OCI-LY7 (cell line): ENCODE data around the gene YWHAQ. TPM values are rescaled to one million over a fixed set of nuclear protein-coding genes. Genes with fewer than 3 reads are reported as not detected.

Source experiments
- BruUV-seq: library from RNA; stranded (reverse); fragments of 400-500 nt; replicated peaks from 2 replicates; lab custom pipeline; 2021; lab: Mats Ljungman, UMichigan
- CTCF ChIA-PET: fragments of 300-600 bp; sonication (Branson Sonifier 250); formaldehyde crosslinking; loops from one replicate; lab custom pipeline; 2022; ENCODE audit warnings: antibody characterized with exemption; ENCODE audit not compliant: unreplicated experiment; lab: Charles Lee
- POLR2A ChIA-PET: fragments of 300-600 bp; sonication (Branson Sonifier 250); formaldehyde crosslinking; loops from one replicate; lab custom pipeline; 2022; ENCODE audit warnings: antibody characterized with exemption; lab: Charles Lee
- DNase-seq: peaks from one replicate; pipeline ENCODE4 v3.0.0-alpha.2; 2015; ENCODE audit warnings: low spot score
- H2AFZ ChIP-seq: fragments of 200-600 bp; sonication (generic), shearing (Covaris generic); 2 replicates; pipeline ENCODE4 v1.6.1; 2014; ENCODE audit warnings: mild to moderate bottlenecking, antibody characterized with exemption, low read length, moderate library complexity
- H3K27ac ChIP-seq: fragments of 200-600 bp; sonication (generic); 2 replicates; pipeline ENCODE4 v1.5.1; 2014; ENCODE audit warnings: mixed run types, low read depth, mild to moderate bottlenecking, moderate library complexity, low read length, inconsistent platforms; ENCODE audit not compliant: poor library complexity, severe bottlenecking
- H3K36me3 ChIP-seq: fragments of 200-600 bp; sonication (generic); 2 replicates; pipeline ENCODE4 v1.6.1; 2014; ENCODE audit warnings: mild to moderate bottlenecking, antibody characterized with exemption, low read length, moderate library complexity, mixed read lengths; ENCODE audit not compliant: insufficient read depth
- H3K4me1 ChIP-seq: fragments of 200-600 bp; sonication (generic); 2 replicates; pipeline ENCODE4 v1.5.1; 2014; ENCODE audit warnings: mild to moderate bottlenecking, low read length; ENCODE audit not compliant: insufficient read depth, poor library complexity, severe bottlenecking
- H3K4me2 ChIP-seq: fragments of 200-600 bp; sonication (generic); 2 replicates; pipeline ENCODE4 v1.6.1; 2014; ENCODE audit warnings: mild to moderate bottlenecking, low read length
- H3K4me3 ChIP-seq: fragments of 200-600 bp; sonication (generic); 2 replicates; pipeline ENCODE4 v1.5.1; 2014; ENCODE audit warnings: mild to moderate bottlenecking, low read depth, low read length; ENCODE audit not compliant: poor library complexity, severe bottlenecking
- H3K79me2 ChIP-seq: fragments of 200-600 bp; sonication (generic); 2 replicates; pipeline ENCODE4 v1.6.1; 2016; ENCODE audit warnings: low read depth, mild to moderate bottlenecking, low read length, moderate library complexity, mixed read lengths; ENCODE audit not compliant: insufficient read depth
- H3K9me2 ChIP-seq: fragments of 200-600 bp; sonication (generic); 2 replicates; pipeline ENCODE4 v1.6.1; 2016; ENCODE audit warnings: mild to moderate bottlenecking, low read length, mixed read lengths; ENCODE audit not compliant: insufficient read depth
- H3K9me3 ChIP-seq: fragments of 200-600 bp; sonication (generic); 2 replicates; pipeline ENCODE4 v1.6.1; 2014; ENCODE audit warnings: mild to moderate bottlenecking, mixed run types, low read length, mixed read lengths
- H4K20me1 ChIP-seq: fragments of 200-600 bp; sonication (generic); 2 replicates; pipeline ENCODE4 v1.6.1; 2014; ENCODE audit warnings: mild to moderate bottlenecking, antibody characterized with exemption, low read length, moderate library complexity, mixed read lengths; ENCODE audit not compliant: insufficient read depth
- EZH2phosphoT487 ChIP-seq: fragments of 200-600 bp; sonication (generic); IDR thresholded peaks from 2 replicates; pipeline ENCODE4 v1.6.1; 2018; ENCODE audit warnings: low read depth, borderline replicate concordance, mild to moderate bottlenecking, mixed run types, antibody characterized with exemption, low read length, moderate library complexity, mixed read lengths
- intact Hi-C: fragments of 100-400 bp; cut with micrococcal nuclease; formaldehyde crosslinking; loops from one replicate; pipeline ENCODE4 v1.10.0; 2022; ENCODE audit not compliant: unreplicated experiment
- total RNA-seq, 2 experiments: library from RNA; depleted of rRNA in 1 of 2; stranded (reverse); fragments of >200 nt in 1 of 2; shearing (Covaris generic) in 1 of 2; gene quantifications; 2 replicates each; pipeline ENCODE4 v1.2.3, GENCODE V29; 2014 to 2022
- TF ChIP-seq, protein P1 (sequence below): fragments of 200-600 bp; sonication (generic); conservative IDR thresholded peaks from 2 replicates; pipeline ENCODE4 v1.5.1; 2014; ENCODE audit warnings: mild to moderate bottlenecking, antibody characterized with exemption, low read length, moderate library complexity, mixed read lengths

YWHAQ gene
- total RNA-seq, 2 experiments from 2014 or later, result 181 to 252 TPM

DNA sequence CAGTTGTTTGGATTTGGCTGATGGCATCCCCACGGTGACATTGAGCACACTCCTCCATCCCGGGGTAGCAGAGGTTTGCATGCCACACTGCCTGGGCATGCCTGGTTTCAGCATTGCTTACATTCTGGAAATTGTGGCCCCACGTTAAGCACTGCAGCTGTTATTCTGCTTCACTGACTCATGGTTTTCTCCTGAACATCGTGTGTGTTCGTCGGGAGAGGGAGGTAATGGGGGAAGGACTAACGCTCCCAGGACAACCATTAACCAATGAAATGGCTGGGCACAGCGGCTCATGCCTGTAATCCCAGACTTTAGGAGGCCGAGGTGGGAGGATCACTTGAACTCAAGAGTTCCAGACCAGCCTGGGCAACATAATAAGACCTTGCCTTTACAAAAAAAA, 28.2 kb upstream of the YWHAQ start:
- ChIA-PET CTCF (no interaction called here), POLR2A (no interaction called here)
- no peak for DNase-seq
- Histone ChIP-seq H2AFZ (no peak overlapping the region), H3K4me3 (no peak overlapping the region), H3K27ac (no peak overlapping the region), H3K9me3 (no peaks in the 10 kb centered on the region), H3K4me2 (no peak overlapping the region), H4K20me1 (no peaks in the 10 kb centered on the region), H3K36me3 (no peaks in the 10 kb centered on the region), H3K4me1 (no peaks in the 10 kb centered on the region), H3K79me2 (no peaks in the 10 kb centered on the region), H3K9me2 (no peaks in the 10 kb centered on the region)
- intact Hi-C loops, result no loop called here
- BruUV-seq, result no TSS peak
- no peak for TF ChIP-seq EZH2phosphoT487
- TF ChIP-seq, protein P1, sequence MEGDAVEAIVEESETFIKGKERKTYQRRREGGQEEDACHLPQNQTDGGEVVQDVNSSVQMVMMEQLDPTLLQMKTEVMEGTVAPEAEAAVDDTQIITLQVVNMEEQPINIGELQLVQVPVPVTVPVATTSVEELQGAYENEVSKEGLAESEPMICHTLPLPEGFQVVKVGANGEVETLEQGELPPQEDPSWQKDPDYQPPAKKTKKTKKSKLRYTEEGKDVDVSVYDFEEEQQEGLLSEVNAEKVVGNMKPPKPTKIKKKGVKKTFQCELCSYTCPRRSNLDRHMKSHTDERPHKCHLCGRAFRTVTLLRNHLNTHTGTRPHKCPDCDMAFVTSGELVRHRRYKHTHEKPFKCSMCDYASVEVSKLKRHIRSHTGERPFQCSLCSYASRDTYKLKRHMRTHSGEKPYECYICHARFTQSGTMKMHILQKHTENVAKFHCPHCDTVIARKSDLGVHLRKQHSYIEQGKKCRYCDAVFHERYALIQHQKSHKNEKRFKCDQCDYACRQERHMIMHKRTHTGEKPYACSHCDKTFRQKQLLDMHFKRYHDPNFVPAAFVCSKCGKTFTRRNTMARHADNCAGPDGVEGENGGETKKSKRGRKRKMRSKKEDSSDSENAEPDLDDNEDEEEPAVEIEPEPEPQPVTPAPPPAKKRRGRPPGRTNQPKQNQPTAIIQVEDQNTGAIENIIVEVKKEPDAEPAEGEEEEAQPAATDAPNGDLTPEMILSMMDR, result no peak

DNA sequence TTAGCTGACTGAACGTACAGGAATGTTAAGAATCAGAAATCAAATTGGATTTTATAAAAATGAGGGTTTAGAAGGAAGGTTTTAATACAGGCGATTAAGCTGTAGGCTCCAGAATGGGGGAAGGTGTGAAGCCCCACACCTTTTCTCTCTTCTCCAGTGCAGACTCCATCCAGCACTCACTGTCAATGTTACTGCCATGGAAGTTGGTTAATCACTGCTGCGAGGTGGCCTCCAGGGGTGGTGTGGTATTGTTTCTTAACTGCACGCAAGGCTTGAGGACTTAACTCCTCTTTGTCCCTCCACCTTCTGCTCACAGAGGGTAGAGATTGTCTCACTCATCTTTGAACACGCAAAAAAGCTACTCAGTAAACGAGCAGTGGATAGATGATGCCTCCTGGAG, 26.9 kb upstream of the YWHAQ start:
- Histone ChIP-seq H3K79me2 (no peaks in the 10 kb centered on the region), H2AFZ (no peak overlapping the region), H3K36me3 (no peaks in the 10 kb centered on the region), H3K4me2 (no peak overlapping the region), H3K4me3 (no peak overlapping the region), H3K4me1 (no peaks in the 10 kb centered on the region), H3K9me2 (no peaks in the 10 kb centered on the region), H3K9me3 (no peaks in the 10 kb centered on the region), H4K20me1 (no peaks in the 10 kb centered on the region), H3K27ac (no peak overlapping the region)
- CTCF ChIA-PET, result no interaction called here
- DNase-seq, result no peak
- TF ChIP-seq, protein P1, result 0 out of 2 replicates have a peak, but pooled peaks have one; percentile 11
- TF ChIP-seq EZH2phosphoT487, result no peak
- intact Hi-C loops, result no loop called here
- POLR2A ChIA-PET, result interaction anchor here (0.9 kb wide), 1 partner anchor 253 kb away, joined by 3 read pairs; no protein-coding TSS in a partner anchor
- no TSS peak for BruUV-seq

DNA sequence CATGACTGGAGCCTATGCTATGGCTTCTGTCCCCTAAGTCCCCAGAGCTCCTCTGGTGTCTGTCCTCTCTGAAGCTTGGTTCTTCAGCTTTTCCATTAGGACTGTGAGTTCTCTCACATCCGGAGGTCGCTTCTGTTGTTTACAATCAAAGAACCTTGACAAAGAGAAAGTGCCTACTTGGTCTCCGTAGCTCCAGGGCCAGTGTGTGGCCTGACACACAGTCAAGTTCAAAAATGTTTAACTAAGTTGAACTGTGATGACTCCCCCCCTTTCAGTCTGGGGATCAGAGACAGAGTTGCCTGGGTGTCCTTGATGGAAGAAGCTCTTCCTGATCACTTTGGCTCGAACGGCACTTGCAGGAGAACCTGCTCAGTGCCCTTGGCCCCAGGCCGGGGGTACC, 26.3 kb upstream of the YWHAQ start:
- H3K4me1 ChIP-seq, result no peaks in the 10 kb centered on the region
- TF ChIP-seq EZH2phosphoT487, result no peak
- TF ChIP-seq, protein P1, result no peak
- no TSS peak for BruUV-seq
- H3K9me3 ChIP-seq, result no peaks in the 10 kb centered on the region
- H3K79me2 ChIP-seq, result no peaks in the 10 kb centered on the region
- H3K4me2 ChIP-seq, result no peak overlapping the region
- H3K4me3 ChIP-seq, result no peak overlapping the region
- H3K27ac ChIP-seq, result no peak overlapping the region
- no peak overlapping the region for H2AFZ ChIP-seq
- ChIA-PET POLR2A (interaction anchor here (0.9 kb wide), 1 partner anchor 254 kb away, joined by 3 read pairs; no protein-coding TSS in a partner anchor), CTCF (no interaction called here)
- H4K20me1 ChIP-seq, result no peaks in the 10 kb centered on the region
- intact Hi-C loops, result no loop called here
- H3K9me2 ChIP-seq, result no peaks in the 10 kb centered on the region
- DNase-seq, result no peak
- no peaks in the 10 kb centered on the region for H3K36me3 ChIP-seq
